ENCODE results near the gene SUPV3L1. TPM values are rescaled to one million over a fixed set of nuclear protein-coding genes. Genes with fewer than 3 reads are reported as not detected.
A peak's percentile ranks its signal among the peaks of the same experiment; 100 is the strongest.

SUPV3L1 gene
- polyA plus RNA-seq, 1 donor (not counting 4 experiments of a cell fraction or from before 2014, with no cell fraction given), result 34.1 TPM

- Histone ChIP-seq H3K9me3 (ENCODE audit: control insufficient read depth, low read depth, low read length) (no peaks in the 10 kb centered on the region), H3K4me1 (ENCODE audit: control insufficient read depth, extremely low read depth, insufficient read depth, low read length) (peaks cover 33% of the 10 kb centered on the region), H3K36me3 (ENCODE audit: control insufficient read depth in 2 of 2, extremely low read depth in 1 of 2, insufficient read depth in 2 of 2, low read length in 2 of 2) (no peaks in the 10 kb centered on the region), H2AFZ (ENCODE audit: control insufficient read depth, low read length) (peak overlapping the region; percentile 79), H4K20me1 (ENCODE audit: control insufficient read depth, extremely low read depth, insufficient read depth, low read length) (no peaks in the 10 kb centered on the region), H3K9me1 (ENCODE audit: control insufficient read depth, extremely low read depth, insufficient read depth, low read length) (no peaks in the 10 kb centered on the region), H3K4me2 (ENCODE audit: control insufficient read depth, extremely low read depth, insufficient read depth, low read depth, low read length) (peak overlapping the region; percentile 55), H3K79me2 (ENCODE audit: control insufficient read depth, insufficient read depth, low read length) (no peaks in the 10 kb centered on the region), H3K27me3 (ENCODE audit: control insufficient read depth, extremely low read depth, insufficient read depth, low read length) (no peaks in the 10 kb centered on the region), H3K27ac (ENCODE audit: control insufficient read depth, insufficient read depth, low read length) (peak overlapping the region; percentile 60), H3K9ac (ENCODE audit: control insufficient read depth, extremely low read depth, insufficient read depth, low read length) (peak overlapping the region; percentile 33), H3K4me3 (ENCODE audit: control insufficient read depth in 2 of 3, extremely low read depth in 1 of 3, insufficient read depth in 2 of 3, low read depth in 1 of 3, low read length in 3 of 3) (no peak overlapping the region)
- DNase-seq (ENCODE audit: low read depth, low spot score), result no peak
- dilution Hi-C loops (cut with MboI; ENCODE audit: extremely low pct_ligation_motif_present, low sequenced_read_pairs), result no loop called here
- peak; percentile 51 for FAIRE-seq
- TF ChIP-seq CTCF (optimal IDR thresholded peaks at IDR 0.05 in 1 of 3, IDR thresholded peaks at IDR 0.05 in 1 of 3, conservative IDR thresholded peaks at IDR 0.05 in 1 of 3; ENCODE audit: extremely low read depth in 1 of 3, insufficient read depth in 2 of 3, low read length in 3 of 3) (no peak), EZH2 (IDR thresholded peaks at IDR 0.05; ENCODE audit: low read length) (no peak)
These were observed 45.0 kb downstream of the SUPV3L1 start for GRCh38 chr10:69224862-69225657.

GRCh38 chr10:69225681-69226080 is 45.6 kb downstream of the SUPV3L1 start:
- no peak for TF ChIP-seq CTCF (optimal IDR thresholded peaks at IDR 0.05 in 1 of 3, IDR thresholded peaks at IDR 0.05 in 1 of 3, conservative IDR thresholded peaks at IDR 0.05 in 1 of 3; ENCODE audit: extremely low read depth in 1 of 3, insufficient read depth in 2 of 3, low read length in 3 of 3)
- TF ChIP-seq EZH2 (IDR thresholded peaks at IDR 0.05; ENCODE audit: low read length), result no peak

More at GRCh38 chr10:69225681-69226080, 45.6 kb downstream of the SUPV3L1 start:
- H3K4me1 ChIP-seq (ENCODE audit: control insufficient read depth, extremely low read depth, insufficient read depth, low read length), result peaks cover 33% of the 10 kb centered on the region
- peak overlapping the region; percentile 55 for H3K4me2 ChIP-seq (ENCODE audit: control insufficient read depth, extremely low read depth, insufficient read depth, low read depth, low read length)
- H3K9me1 ChIP-seq (ENCODE audit: control insufficient read depth, extremely low read depth, insufficient read depth, low read length), result no peaks in the 10 kb centered on the region
- H3K27ac ChIP-seq (ENCODE audit: control insufficient read depth, insufficient read depth, low read length), result peak overlapping the region; percentile 60
- no peak for FAIRE-seq
- H3K79me2 ChIP-seq (ENCODE audit: control insufficient read depth, insufficient read depth, low read length), result no peaks in the 10 kb centered on the region
- no peak for DNase-seq (ENCODE audit: low read depth, low spot score)
- no peak overlapping the region for H3K4me3 ChIP-seq (ENCODE audit: control insufficient read depth in 2 of 3, extremely low read depth in 1 of 3, insufficient read depth in 2 of 3, low read depth in 1 of 3, low read length in 3 of 3)
- no peaks in the 10 kb centered on the region for H3K27me3 ChIP-seq (ENCODE audit: control insufficient read depth, extremely low read depth, insufficient read depth, low read length)
- H4K20me1 ChIP-seq (ENCODE audit: control insufficient read depth, extremely low read depth, insufficient read depth, low read length), result no peaks in the 10 kb centered on the region
- peak overlapping the region; percentile 79 for H2AFZ ChIP-seq (ENCODE audit: control insufficient read depth, low read length)
- dilution Hi-C loops (cut with MboI; ENCODE audit: extremely low pct_ligation_motif_present, low sequenced_read_pairs), result no loop called here
- H3K9me3 ChIP-seq (ENCODE audit: control insufficient read depth, low read depth, low read length), result no peaks in the 10 kb centered on the region
- H3K36me3 ChIP-seq (ENCODE audit: control insufficient read depth in 2 of 2, extremely low read depth in 1 of 2, insufficient read depth in 2 of 2, low read length in 2 of 2), result no peaks in the 10 kb centered on the region
- H3K9ac ChIP-seq (ENCODE audit: control insufficient read depth, extremely low read depth, insufficient read depth, low read length), result peak overlapping the region; percentile 33

Data from keratinocyte (primary cell).